Upper lobe of left lung (tissue), 4 donors: Measurements from ENCODE around the gene MACROD2.

Source experiments
- CTCF ChIP-seq, 6 experiments: fragments of 450-650 bp in 4 of 6; fragments of 200-600 bp in 2 of 6; sonication (generic) in 2 of 6; IDR thresholded peaks; one replicate each; pipeline ENCODE4 v1.5.1; 2016 to 2019; ENCODE audit warnings: antibody characterized with exemption in 6 of 6
- POLR2A ChIP-seq, 4 donors: fragments of 450-650 bp; IDR thresholded peaks; one replicate each; pipeline ENCODE4 v1.5.1; 2016 to 2017; ENCODE audit warnings: antibody characterized with exemption in 4 of 4, mild to moderate bottlenecking in 2 of 4

- no peak for TF ChIP-seq CTCF (IDR thresholded peaks at IDR 0.05)
- no peak for TF ChIP-seq POLR2A (IDR thresholded peaks at IDR 0.05)
Measured at GRCh38 chr20:14773486-14773885, 778.2 kb downstream of the MACROD2 start.
